ENCODE data around the gene PRUNE2.

The PRUNE2 gene

GRCh38 chr9:76564297-76564696 is 341.6 kb downstream of the PRUNE2 start:
- no peak for DNase-seq

GRCh38 chr9:76562511-76562911 is 343.4 kb downstream of the PRUNE2 start:
- DNase-seq, result peak in 1 of 5 donors; percentile 33

DNA sequence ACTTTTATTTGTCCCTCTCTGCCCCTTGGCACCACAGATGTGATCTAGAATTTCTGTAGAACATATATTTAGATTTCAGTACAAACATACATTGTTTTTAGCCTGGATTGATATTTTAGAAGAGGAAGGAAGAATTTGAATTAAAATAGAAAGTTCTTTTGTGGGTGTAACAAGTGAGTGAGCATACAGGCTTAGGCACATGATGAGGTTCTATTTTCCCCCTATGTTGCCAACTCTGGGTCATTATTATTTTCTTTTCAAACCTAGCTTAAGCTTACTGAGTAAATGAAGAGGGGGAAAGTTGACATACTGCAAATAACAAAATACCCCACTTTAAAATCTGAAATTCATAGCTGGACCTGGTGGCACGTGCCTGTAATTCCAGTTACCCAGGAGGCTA is 344.0 kb downstream of the PRUNE2 start:
- no peak for DNase-seq

Data from T-helper 1 cell (primary cell).